Panc1 (cell line): Measurements from ENCODE around the gene FBXO4.

Experiments used
- CTCF ChIP-seq: fragments of 450-650 bp; IDR thresholded peaks from 2 replicates; pipeline ENCODE4 v1.5.1; 2017; ENCODE audit warnings: mild to moderate bottlenecking
- POLR2AphosphoS5 ChIP-seq: IDR thresholded peaks from 2 replicates; pipeline ENCODE4 v1.6.1; 2012; ENCODE audit warnings: mild to moderate bottlenecking, low read depth, low read length, moderate library complexity
- REST ChIP-seq, 2 experiments: IDR thresholded peaks; 2 replicates each; pipeline ENCODE4 v1.6.1; 2011 to 2012; ENCODE audit warnings: low read depth in 2 of 2, control low read depth in 1 of 2, low read length in 1 of 2, mild to moderate bottlenecking in 1 of 2, moderate library complexity in 1 of 2; ENCODE audit not compliant: insufficient read depth in 1 of 2
- SIN3A ChIP-seq: IDR thresholded peaks from 2 replicates; pipeline ENCODE4 v1.6.1; 2012; ENCODE audit warnings: low read depth, mild to moderate bottlenecking, low read length, moderate library complexity, borderline replicate concordance; ENCODE audit not compliant: insufficient read depth

GRCh38 chr5:41876678-41877077 lies 48.4 kb upstream of the FBXO4 start:
- TF ChIP-seq CTCF (no peak), POLR2AphosphoS5 (no peak), REST (IDR thresholded peaks at IDR 0.05; ENCODE audit: insufficient read depth in 1 of 2, low read depth in 2 of 2, low read length in 1 of 2) (no peak), SIN3A (no peak)
